Ectodermal cell (in vitro differentiated cells): Measurements from ENCODE around the gene SLCO2A1.

Experiments used
- H3K27ac ChIP-seq: 2 replicates; pipeline ENCODE4 v1.7.0; 2013; ENCODE audit warnings: mild to moderate bottlenecking, low read depth, low read length; ENCODE audit not compliant: insufficient read depth, poor library complexity, severe bottlenecking
- H3K27me3 ChIP-seq: 2 replicates; pipeline ENCODE4 v1.7.0; 2013; ENCODE audit warnings: mild to moderate bottlenecking, low read length; ENCODE audit not compliant: insufficient read depth, control insufficient read depth, poor library complexity, severe bottlenecking
- H3K36me3 ChIP-seq: one replicate; pipeline ENCODE4 v1.7.0; 2013; ENCODE audit warnings: low read length; ENCODE audit not compliant: control insufficient read depth, insufficient read depth
- H3K4me1 ChIP-seq: one replicate; pipeline ENCODE4 v1.7.0; 2013; ENCODE audit warnings: low read length; ENCODE audit not compliant: control insufficient read depth, insufficient read depth
- H3K4me3 ChIP-seq: 2 replicates; pipeline ENCODE4 v1.7.0; 2013; ENCODE audit warnings: low read depth, low read length, control low read depth; ENCODE audit not compliant: insufficient read depth
- H3K9me3 ChIP-seq: 2 replicates; pipeline ENCODE4 v1.7.0; 2013; ENCODE audit warnings: mild to moderate bottlenecking, low read length, moderate library complexity; ENCODE audit not compliant: control insufficient read depth
- WGBS, 2 experiments: methylation state at CpG; one replicate each; pipeline ENCODE4 v1.1.7; 2013; ENCODE audit warnings: missing lambda C conversion rate in 2 of 2; 5-methylcytosine and 5-hydroxymethylcytosine counted together

Gene SLCO2A1

GRCh38 chr3:134003066-134003465 is 26.7 kb downstream of the SLCO2A1 start:
- no peak overlapping the region for H3K4me3 ChIP-seq
- no peak overlapping the region for H3K27ac ChIP-seq
- H3K36me3 ChIP-seq = no peaks in the 10 kb centered on the region
- 95 to 97% methylated on average over 5 of the region's 5 CpGs for WGBS, 2 experiments
- no peaks in the 10 kb centered on the region for H3K27me3 ChIP-seq
- no peaks in the 10 kb centered on the region for H3K4me1 ChIP-seq
- no peaks in the 10 kb centered on the region for H3K9me3 ChIP-seq

- Histone ChIP-seq H3K27me3 (peaks cover 4% of the 10 kb centered on the region), H3K4me3 (no peak overlapping the region), H3K36me3 (no peaks in the 10 kb centered on the region), H3K27ac (no peak overlapping the region), H3K9me3 (no peaks in the 10 kb centered on the region), H3K4me1 (no peaks in the 10 kb centered on the region)
- 86 to 90% methylated on average over 1 of the region's 1 CpG for WGBS, 2 experiments
Measured at GRCh38 chr3:134002306-134002705, 27.4 kb downstream of the SLCO2A1 start.

- Histone ChIP-seq H3K4me1 (peaks cover 2% of the 10 kb centered on the region), H3K4me3 (no peak overlapping the region), H3K36me3 (no peaks in the 10 kb centered on the region), H3K9me3 (no peaks in the 10 kb centered on the region), H3K27ac (no peak overlapping the region), H3K27me3 (peaks cover 15% of the 10 kb centered on the region)
- WGBS, 2 experiments = 89 to 93% methylated on average over 5 of the region's 5 CpGs
Measured at GRCh38 chr3:134001251-134001650, 28.5 kb downstream of the SLCO2A1 start.

GRCh38 chr3:133999891-134000685 is 29.6 kb downstream of the SLCO2A1 start:
- Histone ChIP-seq H3K9me3 (no peaks in the 10 kb centered on the region), H3K4me1 (peaks cover 8% of the 10 kb centered on the region), H3K4me3 (no peak overlapping the region), H3K27me3 (peaks cover 25% of the 10 kb centered on the region), H3K27ac (no peak overlapping the region), H3K36me3 (no peaks in the 10 kb centered on the region)
- 93 to 94% methylated on average over 13 of the region's 13 CpGs for WGBS, 2 experiments

- Histone ChIP-seq H3K9me3 (no peaks in the 10 kb centered on the region), H3K4me3 (no peak overlapping the region), H3K36me3 (no peaks in the 10 kb centered on the region), H3K27me3 (peaks cover 36% of the 10 kb centered on the region), H3K4me1 (peaks cover 8% of the 10 kb centered on the region), H3K27ac (no peak overlapping the region)
- WGBS, 2 experiments = 76 to 78% methylated on average over 9 of the region's 9 CpGs
Measured at GRCh38 chr3:133998691-133999241, 31.0 kb downstream of the SLCO2A1 start.

GRCh38 chr3:133997871-133998635 is 31.7 kb downstream of the SLCO2A1 start:
- no peak overlapping the region for H3K27ac ChIP-seq
- 89 to 91% methylated on average over 9 of the region's 9 CpGs for WGBS, 2 experiments
- H3K4me3 ChIP-seq = no peak overlapping the region
- H3K9me3 ChIP-seq = no peaks in the 10 kb centered on the region
- H3K36me3 ChIP-seq = no peaks in the 10 kb centered on the region
- peaks cover 8% of the 10 kb centered on the region for H3K4me1 ChIP-seq
- H3K27me3 ChIP-seq = peaks cover 36% of the 10 kb centered on the region

GRCh38 chr3:133996996-133997395 is 32.7 kb downstream of the SLCO2A1 start:
- no peaks in the 10 kb centered on the region for H3K9me3 ChIP-seq
- peaks cover 36% of the 10 kb centered on the region for H3K27me3 ChIP-seq
- H3K4me3 ChIP-seq = no peak overlapping the region
- H3K4me1 ChIP-seq = peaks cover 8% of the 10 kb centered on the region
- H3K36me3 ChIP-seq = no peaks in the 10 kb centered on the region
- H3K27ac ChIP-seq = no peak overlapping the region
- WGBS, 2 experiments = 93 to 94% methylated on average over 5 of the region's 5 CpGs

GRCh38 chr3:133996251-133996661 is 33.5 kb downstream of the SLCO2A1 start:
- peaks cover 36% of the 10 kb centered on the region for H3K27me3 ChIP-seq
- H3K4me1 ChIP-seq = peaks cover 8% of the 10 kb centered on the region
- no peaks in the 10 kb centered on the region for H3K36me3 ChIP-seq
- no peaks in the 10 kb centered on the region for H3K9me3 ChIP-seq
- no peak overlapping the region for H3K4me3 ChIP-seq
- WGBS, 2 experiments = 16 to 18% methylated on average over 12 of the region's 12 CpGs
- no peak overlapping the region for H3K27ac ChIP-seq

GRCh38 chr3:133995264-133995663 is 34.5 kb downstream of the SLCO2A1 start:
- H3K27me3 ChIP-seq = peaks cover 36% of the 10 kb centered on the region
- no peak overlapping the region for H3K27ac ChIP-seq
- no peaks in the 10 kb centered on the region for H3K36me3 ChIP-seq
- no peak overlapping the region for H3K4me3 ChIP-seq
- H3K4me1 ChIP-seq = peaks cover 8% of the 10 kb centered on the region
- H3K9me3 ChIP-seq = no peaks in the 10 kb centered on the region
- WGBS, 2 experiments = 87% methylated on average over 2 of the region's 2 CpGs; no CpG with 5 or more reads in 1 of the 2 experiments
